SK-N-MC (cell line): ENCODE data around the gene TANGO2.

Experiments used
- DNase-seq: peaks from one replicate; pipeline ENCODE4 v3.0.0-alpha.2; 2011; ENCODE audit warnings: low read depth, low spot score
- H3K27ac ChIP-seq: fragments of 200-600 bp; sonication (generic); 2 replicates; pipeline ENCODE4 v1.5.1; 2016; ENCODE audit warnings: mixed run types
- H3K36me3 ChIP-seq: fragments of 200-600 bp; sonication (generic); 2 replicates; pipeline ENCODE4 v1.6.1; 2017; ENCODE audit warnings: antibody characterized with exemption, low read length, mixed read lengths; ENCODE audit not compliant: insufficient read depth
- H3K4me3 ChIP-seq: fragments of 200-600 bp; sonication (generic); 2 replicates; pipeline ENCODE4 v1.5.1; 2016
- H3K9ac ChIP-seq: fragments of 200-600 bp; sonication (generic); 2 replicates; pipeline ENCODE4 v1.8.0; 2017; ENCODE audit warnings: mixed run types, mixed read lengths; ENCODE audit not compliant: insufficient read length
- H3K9me3 ChIP-seq: fragments of 200-600 bp; sonication (generic); 2 replicates; pipeline ENCODE4 v1.6.1; 2017; ENCODE audit warnings: low read depth, mild to moderate bottlenecking, antibody characterized with exemption, low read length, moderate library complexity, mixed read lengths
- EZH2 ChIP-seq: fragments of 200-600 bp; sonication (generic); IDR thresholded peaks from one replicate; pipeline ENCODE4 v1.6.1; 2017; ENCODE audit warnings: antibody characterized with exemption
- FOXP2 ChIP-seq: optimal IDR thresholded peaks from 2 replicates; pipeline ENCODE3; 2011; ENCODE audit warnings: mild to moderate bottlenecking, moderate library complexity; ENCODE audit not compliant: insufficient read depth; ENCODE audit errors: extremely low read length, control extremely low read depth
- POLR2AphosphoS5 ChIP-seq: IDR thresholded peaks from 2 replicates; pipeline ENCODE4 v1.6.1; 2012; ENCODE audit warnings: mild to moderate bottlenecking, low read depth, low read length, borderline replicate concordance

Gene TANGO2

DNA sequence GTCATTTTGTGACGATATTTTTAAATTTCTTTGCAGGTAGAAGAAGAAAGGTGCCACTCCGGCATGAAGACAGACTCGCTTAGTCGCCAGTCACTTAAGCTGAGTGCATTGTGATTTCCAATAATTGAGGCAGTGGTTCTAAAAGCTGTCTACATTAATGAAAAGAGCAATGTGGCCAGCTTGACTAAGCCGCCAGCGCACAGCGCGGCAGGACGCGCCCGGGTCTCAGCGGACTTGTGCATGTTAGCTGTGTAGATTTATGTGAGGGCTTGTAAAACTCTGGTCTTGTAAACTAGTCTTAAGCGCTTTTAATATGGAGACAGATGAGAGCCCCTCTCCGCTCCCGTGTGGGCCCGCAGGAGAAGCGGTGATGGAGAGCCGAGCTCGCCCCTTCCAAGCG is 64.7 kb downstream of the TANGO2 start:
- Histone ChIP-seq H3K36me3 (peaks cover 60% of the 10 kb centered on the region), H3K9ac (no peak overlapping the region), H3K4me3 (no peak overlapping the region), H3K27ac (no peak overlapping the region), H3K9me3 (no peaks in the 10 kb centered on the region)
- DNase-seq: no peak
- no peak for TF ChIP-seq POLR2AphosphoS5
- TF ChIP-seq EZH2: no peak

DNA sequence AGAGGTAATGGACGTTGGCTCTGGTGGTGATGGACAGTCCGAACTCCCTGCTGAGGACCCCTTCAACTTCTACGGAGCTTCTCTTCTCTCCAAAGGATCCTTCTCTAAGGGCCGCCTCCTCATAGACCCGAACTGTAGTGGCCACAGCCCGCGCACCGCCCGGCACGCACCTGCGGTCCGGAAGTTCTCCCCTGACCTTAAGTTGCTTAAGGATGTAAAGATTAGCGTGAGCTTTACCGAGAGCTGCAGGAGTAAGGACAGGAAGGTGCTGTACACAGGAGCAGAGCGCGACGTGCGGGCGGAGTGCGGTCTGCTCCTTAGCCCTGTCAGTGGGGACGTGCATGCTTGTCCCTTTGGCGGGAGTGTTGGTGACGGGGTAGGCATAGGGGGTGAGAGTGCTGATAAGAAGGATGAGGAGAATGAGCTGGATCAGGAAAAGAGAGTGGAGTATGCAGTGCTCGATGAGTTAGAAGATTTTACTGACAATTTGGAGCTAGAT is 65.2 kb downstream of the TANGO2 start:
- peaks cover 65% of the 10 kb centered on the region for H3K36me3 ChIP-seq
- H3K9ac ChIP-seq: no peak overlapping the region
- no peak overlapping the region for H3K4me3 ChIP-seq
- H3K27ac ChIP-seq: no peak overlapping the region
- DNase-seq: no peak
- TF ChIP-seq EZH2: no peak
- TF ChIP-seq POLR2AphosphoS5: no peak
- TF ChIP-seq FOXP2: no peak
- no peaks in the 10 kb centered on the region for H3K9me3 ChIP-seq

DNA sequence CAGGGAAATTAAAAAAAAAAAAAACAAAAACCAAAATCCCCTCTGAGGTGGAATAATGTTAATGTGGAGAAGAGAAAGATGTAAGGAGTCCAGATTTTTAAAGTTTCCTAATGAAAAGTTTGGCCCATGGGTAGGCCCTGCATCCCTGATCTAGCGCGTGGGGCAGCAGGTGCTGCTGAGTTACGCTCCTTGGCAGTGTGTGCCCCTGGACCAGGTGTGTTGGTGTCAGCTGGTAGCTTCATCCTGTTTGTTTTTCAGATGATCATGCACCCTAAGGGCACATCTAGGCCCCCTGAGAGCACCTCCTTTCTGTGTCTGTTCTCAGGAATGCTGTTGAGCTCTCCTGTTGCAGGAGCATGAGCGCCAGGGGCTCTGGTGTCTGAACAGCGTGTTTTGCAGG is 65.9 kb downstream of the TANGO2 start:
- Histone ChIP-seq H3K27ac (no peak overlapping the region), H3K36me3 (peaks cover 71% of the 10 kb centered on the region), H3K9me3 (no peaks in the 10 kb centered on the region), H3K9ac (no peak overlapping the region), H3K4me3 (no peak overlapping the region)
- no peak for DNase-seq
- TF ChIP-seq POLR2AphosphoS5 (no peak), FOXP2 (no peak), EZH2 (no peak)

GRCh38 chr22:20087319-20088262 is 66.7 kb downstream of the TANGO2 start:
- Histone ChIP-seq H3K4me3 (no peak overlapping the region), H3K9ac (no peak overlapping the region), H3K9me3 (no peaks in the 10 kb centered on the region), H3K27ac (no peak overlapping the region), H3K36me3 (peaks cover 79% of the 10 kb centered on the region)
- no peak for DNase-seq
- TF ChIP-seq POLR2AphosphoS5 (no peak), EZH2 (no peak), FOXP2 (no peak)

GRCh38 chr22:20088263-20088648 is 67.3 kb downstream of the TANGO2 start:
- DNase-seq: no peak
- H3K36me3 ChIP-seq: peaks cover 86% of the 10 kb centered on the region

DNA sequence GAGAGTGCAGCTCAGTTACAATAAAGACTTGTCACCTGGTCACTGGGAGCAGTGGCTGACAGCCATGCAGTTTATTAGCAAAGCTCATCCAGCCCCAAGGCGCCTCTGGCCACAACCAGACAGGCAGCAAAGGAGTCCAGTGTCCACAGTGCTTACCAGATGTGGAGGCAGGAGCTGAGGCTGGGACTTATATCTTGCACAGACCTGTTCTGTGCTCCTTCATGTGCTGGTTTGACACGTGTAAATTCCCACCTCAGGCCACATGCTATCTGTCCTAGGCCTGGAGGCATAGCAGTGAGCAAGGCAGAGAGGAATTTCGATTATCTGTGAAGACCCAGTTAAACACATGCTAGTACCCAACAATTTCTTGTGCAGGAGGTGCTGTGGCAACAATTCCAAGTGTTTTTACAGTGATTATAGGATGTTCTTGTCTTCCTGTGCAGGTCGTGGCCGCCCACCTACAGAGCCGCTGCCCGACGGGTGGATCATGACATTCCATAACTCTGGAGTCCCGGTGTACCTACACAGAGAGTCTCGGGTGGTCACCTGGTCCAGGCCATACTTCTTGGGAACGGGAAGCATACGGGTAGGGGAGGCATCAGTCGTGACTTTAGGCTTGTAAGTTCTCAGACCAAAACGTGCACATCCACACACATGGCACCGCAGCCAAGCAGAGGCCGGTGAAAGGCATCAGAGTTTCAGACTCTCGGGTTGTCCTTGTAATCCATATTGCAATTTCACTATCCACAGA is 68.5 kb downstream of the TANGO2 start:
- TF ChIP-seq POLR2AphosphoS5 (no peak), EZH2 (no peak)
- Histone ChIP-seq H3K36me3 (peaks cover 97% of the 10 kb centered on the region), H3K9me3 (no peaks in the 10 kb centered on the region), H3K27ac (no peak overlapping the region), H3K9ac (no peak overlapping the region), H3K4me3 (no peak overlapping the region)
- DNase-seq: no peak

More at GRCh38 chr22:20088263-20088648, 67.3 kb downstream of the TANGO2 start:
- H3K4me3 ChIP-seq: no peak overlapping the region
- no peaks in the 10 kb centered on the region for H3K9me3 ChIP-seq
- H3K27ac ChIP-seq: no peak overlapping the region
- H3K9ac ChIP-seq: no peak overlapping the region
- no peak for TF ChIP-seq EZH2
- TF ChIP-seq FOXP2: no peak
- TF ChIP-seq POLR2AphosphoS5: no peak

DNA sequence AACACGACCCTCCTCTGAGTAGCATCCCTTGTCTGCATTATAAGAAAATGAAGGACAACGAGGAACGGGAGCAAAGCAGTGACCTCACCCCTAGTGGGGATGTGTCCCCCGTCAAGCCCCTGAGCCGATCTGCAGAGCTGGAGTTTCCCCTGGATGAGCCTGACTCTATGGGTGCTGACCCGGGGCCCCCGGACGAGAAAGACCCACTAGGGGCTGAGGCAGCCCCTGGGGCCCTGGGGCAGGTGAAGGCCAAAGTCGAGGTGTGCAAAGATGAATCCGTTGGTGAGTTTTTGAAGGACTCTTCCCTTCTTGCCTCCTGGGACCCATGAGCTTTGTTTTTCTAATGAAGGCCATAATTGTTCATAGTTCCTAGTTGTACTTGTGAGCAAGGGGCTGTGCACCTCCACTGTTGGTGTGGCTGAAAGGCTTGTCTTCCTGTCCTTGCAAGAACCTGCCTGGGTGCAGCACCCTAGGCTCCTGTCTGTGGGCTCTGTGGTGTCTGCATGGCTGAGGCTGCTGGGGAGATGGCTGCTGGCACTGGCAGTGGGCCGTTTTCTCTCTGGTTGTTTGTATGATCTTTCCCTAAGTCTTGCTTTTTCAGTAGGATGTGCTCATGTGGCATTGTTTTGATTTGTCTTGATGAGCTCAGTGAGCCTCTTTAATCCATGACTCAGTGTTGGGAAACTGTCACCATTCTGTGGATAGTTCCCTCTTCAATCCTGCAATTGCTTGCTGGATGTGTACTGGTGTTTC is 69.2 kb downstream of the TANGO2 start:
- no peak overlapping the region for H3K9ac ChIP-seq
- peaks cover 100% of the 10 kb centered on the region for H3K36me3 ChIP-seq
- H3K4me3 ChIP-seq: no peak overlapping the region
- no peak overlapping the region for H3K27ac ChIP-seq
- H3K9me3 ChIP-seq: no peaks in the 10 kb centered on the region
- DNase-seq: no peak
- TF ChIP-seq POLR2AphosphoS5 (no peak), FOXP2 (no peak)

DNA sequence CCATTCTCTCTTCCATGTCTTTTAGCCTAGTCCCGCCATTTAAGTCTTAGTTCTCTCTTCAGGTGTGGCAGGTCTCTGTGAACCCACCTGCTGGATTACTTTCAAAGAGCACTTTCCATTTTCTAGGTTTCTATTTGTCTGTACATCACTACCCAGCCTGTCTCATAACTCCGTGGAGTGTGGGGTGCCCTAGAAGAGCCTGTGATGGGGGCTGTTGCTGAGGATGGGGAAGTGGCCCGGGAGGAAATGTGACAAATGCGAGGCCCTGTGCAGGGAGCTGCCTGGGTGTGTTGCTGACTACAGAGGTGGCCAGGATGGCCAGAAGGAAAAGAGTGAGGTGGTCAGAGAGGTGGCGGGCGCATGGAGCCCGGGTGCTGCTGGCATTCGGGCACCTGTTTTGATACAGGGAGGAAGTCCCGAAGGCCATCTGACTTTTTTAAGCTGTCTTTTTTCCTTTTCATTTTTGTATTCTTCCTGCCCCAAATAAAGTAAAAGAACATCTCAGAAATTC is 69.9 kb downstream of the TANGO2 start:
- Histone ChIP-seq H3K27ac (no peak overlapping the region), H3K9ac (no peak overlapping the region), H3K4me3 (no peak overlapping the region), H3K9me3 (no peaks in the 10 kb centered on the region), H3K36me3 (peaks cover 100% of the 10 kb centered on the region)
- no peak for TF ChIP-seq POLR2AphosphoS5
- no peak for TF ChIP-seq EZH2
- TF ChIP-seq FOXP2: no peak
- DNase-seq: no peak
